Measurements from ENCODE around the gene ARF1. TPM values are rescaled to one million over a fixed set of nuclear protein-coding genes. Genes with fewer than 3 reads are reported as not detected.
A peak's percentile ranks its signal among the peaks of the same experiment; 100 is the strongest.

The ARF1 gene
- polyA plus RNA-seq (2013, experiment 1 of 2; ENCODE audit: insufficient read length): 562 TPM
- polyA plus RNA-seq (2013, experiment 2 of 2; ENCODE audit: insufficient read length): 453 TPM

GRCh38 chr1:228082214-228082917 is at the start of gene ARF1:
TSS of gene ARF1 (plus strand) at chr1:228082708. CDS start at chr1:228097115, 14,407 bp downstream.
- peak; percentile 91 for DNase-seq

DNA sequence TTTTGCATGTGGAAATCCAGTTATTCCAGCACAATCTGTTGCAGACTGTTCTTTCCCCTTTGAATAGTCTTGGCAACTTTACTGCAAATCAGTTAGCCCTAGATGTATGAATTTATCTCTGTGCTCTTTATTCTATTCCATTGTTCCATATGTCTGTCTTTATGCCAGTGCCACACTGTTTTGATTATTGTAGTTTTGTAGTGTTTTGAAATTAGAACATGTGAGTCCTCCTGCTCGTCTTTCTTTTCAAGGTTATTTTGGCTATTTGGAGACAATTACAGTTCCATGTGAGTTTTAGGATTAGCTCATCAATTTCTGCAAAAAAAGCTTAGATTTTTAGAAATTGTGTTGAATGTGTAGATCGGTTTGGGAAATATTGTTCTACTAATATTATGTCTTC is 49.1 kb upstream of the ARF1 start:
- no peak for DNase-seq

DNA sequence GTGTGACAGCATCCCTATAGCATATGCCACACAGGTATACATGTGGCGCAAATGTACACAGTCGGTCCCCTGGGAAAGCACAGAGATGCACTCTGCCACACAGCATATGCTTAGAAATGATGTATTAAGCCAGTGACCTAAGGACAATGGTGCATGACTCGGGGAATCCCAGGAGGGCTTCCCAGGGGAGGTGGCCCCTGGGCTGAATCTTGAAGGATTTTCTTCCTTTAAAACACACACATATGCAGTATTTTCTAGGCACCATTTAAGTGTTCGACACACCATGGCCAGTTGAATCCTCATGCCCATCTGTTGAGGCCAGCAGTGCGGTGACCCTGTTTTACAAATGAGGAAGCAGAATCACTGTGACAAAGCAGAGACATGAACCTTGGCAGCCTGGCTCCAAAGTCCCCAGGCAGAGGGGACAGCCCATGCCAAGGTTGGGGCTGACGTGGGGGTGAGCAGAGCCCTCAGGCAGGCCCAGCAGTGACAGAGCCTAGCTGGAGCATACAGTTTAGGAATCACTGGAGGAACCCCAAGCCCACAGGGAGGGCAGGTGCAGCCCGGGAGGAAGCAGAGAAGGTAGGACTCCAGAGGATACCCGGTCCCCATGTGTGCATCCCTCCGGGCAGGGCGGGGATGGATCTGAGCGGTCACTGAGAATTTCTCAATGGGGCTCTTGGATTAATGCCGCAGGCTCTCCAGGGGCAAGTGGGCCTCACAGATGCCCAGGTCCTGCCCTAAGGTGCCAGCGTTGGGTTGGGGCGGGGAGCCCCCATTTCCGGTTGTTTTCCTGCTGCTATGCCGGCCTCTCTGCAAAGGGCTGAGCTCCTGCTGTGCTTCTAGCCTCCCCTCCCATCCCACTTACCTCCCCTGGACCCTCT is 47.3 kb upstream of the ARF1 start:
- no peak for DNase-seq

- no peak for DNase-seq
Measured at GRCh38 chr1:228035844-228036243, 46.7 kb upstream of the ARF1 start.

DNA sequence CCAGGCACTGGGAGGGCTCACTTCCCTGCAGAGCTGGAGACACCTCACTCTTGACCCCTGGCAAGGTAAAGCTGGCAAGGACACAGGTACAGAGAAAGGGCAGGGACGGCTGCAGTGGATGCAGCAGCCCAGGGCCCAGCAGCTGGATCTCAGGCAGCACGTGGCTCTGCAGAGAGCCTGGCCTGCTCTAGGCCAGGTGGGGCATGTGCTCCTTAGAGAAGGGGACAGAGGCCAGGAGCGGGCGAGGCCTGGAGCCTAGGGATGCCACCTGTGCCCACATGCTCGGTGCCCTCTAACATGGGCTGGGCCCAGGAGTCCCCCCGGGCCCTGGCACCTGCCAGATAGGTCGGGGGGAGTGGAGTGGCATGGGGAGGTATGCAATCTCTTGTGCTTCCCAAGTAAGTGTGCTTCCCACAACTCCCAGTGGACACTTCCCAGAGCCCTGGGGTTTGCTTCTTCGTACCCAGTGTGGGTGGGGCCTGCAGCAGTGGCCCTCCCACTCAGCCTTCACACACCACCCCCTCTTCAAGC is 45.7 kb upstream of the ARF1 start:
- no peak for DNase-seq

GRCh38 chr1:228037401-228038386 is 44.8 kb upstream of the ARF1 start:
- DNase-seq: peak; percentile 15

DNA sequence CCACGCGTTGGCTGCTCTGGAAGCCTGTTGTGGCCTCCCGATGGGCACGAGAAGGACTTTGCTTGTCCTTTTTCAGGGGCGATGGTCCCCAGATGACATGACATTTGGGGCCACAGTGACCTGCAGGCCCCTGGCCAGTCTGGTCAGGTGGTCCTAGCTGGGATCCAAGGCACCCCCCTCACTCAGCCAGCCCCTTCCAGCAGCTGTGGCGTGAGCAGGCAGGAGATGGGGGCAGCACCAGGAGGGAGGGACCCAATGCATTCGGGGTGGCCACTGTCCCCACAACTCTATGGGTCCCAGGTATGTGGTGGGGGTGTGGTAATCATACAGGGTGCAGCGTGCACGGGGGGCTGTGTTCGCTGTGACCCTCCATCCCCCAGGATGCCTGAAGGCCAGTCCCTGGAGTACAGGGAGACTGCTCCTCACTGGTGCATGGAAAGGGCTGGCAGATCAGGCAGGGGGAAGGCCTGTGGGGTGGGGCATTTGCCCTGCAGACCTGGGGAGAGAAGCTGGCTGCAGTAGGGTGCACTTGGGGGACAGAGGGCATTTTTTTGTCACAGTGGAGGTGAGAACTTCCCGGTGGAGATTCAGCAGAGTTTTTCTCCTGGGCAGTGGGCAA is 44.0 kb upstream of the ARF1 start:
- no peak for DNase-seq

GRCh38 chr1:228039006-228039903 is 43.3 kb upstream of the ARF1 start:
- DNase-seq: no peak

DNA sequence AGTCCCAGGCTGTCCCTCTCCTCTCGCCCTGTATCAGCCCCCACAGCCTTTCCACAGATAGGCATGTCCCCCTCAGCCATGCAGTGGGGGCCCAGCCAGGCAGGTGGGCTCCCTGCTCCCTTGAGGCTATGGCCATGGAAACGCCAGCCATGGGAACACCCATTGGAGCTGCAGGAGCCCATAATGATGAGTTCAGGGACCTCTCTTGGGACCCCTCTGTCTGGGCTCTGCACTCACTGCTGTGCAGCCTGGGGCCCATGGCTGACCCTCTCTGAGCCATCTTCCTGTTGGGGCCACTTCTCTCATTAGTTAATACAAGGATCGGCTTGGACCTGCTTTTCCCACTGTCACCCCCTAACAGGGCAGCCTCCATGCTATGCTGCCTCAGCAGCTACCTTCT is 42.5 kb upstream of the ARF1 start:
- no peak for DNase-seq

DNA sequence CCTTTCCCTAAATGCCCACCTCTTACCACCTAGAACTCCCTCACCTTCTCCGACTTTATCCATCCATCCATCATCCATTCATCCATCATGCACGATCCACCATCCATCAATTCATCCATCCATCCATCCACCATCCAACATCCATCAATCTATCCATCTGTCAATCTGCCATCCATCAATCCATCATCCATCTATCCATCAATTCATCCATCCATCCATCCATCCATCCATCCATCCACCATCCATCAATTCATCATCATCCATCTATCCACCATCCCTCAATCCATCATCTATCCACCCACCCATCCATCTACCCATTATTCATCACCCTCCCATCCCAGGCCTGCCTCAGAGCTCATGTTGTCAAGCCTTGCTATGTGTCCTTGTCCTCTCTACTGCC is 41.2 kb upstream of the ARF1 start:
- no peak for DNase-seq

GRCh38 chr1:228042508-228042907 is 40.0 kb upstream of the ARF1 start:
- no peak for DNase-seq

DNA sequence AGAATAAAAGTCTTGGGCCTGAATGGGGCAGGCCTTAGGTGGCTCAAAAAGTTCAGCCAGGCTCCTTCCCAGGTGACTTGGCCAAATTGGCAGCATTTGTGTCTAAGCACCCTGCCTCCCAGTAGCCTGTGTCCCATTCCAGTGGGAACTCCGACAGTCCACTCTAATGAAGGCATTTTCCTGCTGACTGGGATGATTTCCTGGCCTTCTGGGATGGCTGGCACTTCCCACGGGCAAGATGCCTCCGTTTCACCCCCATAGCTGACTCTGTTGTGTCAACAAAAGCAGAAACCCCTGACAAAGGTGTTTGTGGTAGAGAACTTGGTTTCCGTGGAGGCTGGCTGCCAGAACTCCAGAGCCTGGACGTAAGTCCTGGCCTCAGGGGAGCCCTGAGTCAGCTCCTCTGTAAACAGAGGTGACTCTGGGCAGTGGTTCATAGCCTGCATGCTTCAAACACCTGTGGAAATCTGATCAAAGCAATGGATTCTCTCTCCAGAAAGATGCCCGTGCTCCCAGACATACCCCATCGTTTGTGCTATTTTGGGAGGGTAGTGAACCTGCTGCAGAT is 39.1 kb upstream of the ARF1 start:
- DNase-seq: no peak

DNA sequence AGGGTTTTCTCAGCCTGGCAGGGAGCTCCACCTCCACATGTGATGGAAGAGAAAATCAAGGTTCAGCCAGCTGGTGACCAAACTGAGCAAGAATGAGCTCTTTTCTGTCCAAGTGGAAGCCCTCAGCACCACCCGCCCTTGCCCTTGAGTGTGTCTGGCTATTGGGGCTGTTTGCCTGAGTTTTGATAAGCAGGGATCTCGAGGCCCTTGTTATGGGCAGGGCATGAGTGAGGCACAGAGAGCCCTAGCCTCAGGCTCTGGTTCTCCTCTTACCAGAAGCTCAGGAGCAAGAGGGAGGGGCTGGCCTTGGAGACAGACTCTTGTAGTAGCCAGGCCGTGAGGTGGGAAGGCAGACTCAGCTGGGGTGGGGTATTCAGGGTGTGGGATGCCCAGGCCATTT is 37.5 kb upstream of the ARF1 start:
- DNase-seq: no peak

GRCh38 chr1:228045405-228045804 is 37.1 kb upstream of the ARF1 start:
- no peak for DNase-seq

DNA sequence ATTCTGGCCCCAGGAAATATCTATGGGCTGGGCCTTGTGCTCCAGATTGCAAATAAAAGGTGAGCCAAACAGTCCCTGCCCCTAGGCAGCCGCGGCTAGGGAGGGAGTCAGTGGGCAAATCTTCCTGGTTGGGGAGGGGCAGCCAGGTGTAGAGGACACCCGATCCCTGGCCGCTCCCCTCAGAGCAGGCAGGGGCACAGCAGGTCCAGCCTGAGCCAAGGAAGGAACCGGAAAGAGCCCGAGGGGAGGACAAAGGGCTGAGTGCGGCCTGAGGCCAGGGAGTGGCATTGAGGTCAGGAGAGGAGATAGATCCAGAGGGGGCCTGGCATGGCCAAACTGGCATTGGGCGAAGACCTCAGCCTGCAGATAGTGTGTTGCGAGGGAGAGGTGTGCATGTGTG is 36.6 kb upstream of the ARF1 start:
- no peak for DNase-seq

- DNase-seq: no peak
Measured at GRCh38 chr1:228046421-228047182, 35.9 kb upstream of the ARF1 start.

GRCh38 chr1:228047183-228047466 is 35.4 kb upstream of the ARF1 start:
- no peak for DNase-seq

DNA sequence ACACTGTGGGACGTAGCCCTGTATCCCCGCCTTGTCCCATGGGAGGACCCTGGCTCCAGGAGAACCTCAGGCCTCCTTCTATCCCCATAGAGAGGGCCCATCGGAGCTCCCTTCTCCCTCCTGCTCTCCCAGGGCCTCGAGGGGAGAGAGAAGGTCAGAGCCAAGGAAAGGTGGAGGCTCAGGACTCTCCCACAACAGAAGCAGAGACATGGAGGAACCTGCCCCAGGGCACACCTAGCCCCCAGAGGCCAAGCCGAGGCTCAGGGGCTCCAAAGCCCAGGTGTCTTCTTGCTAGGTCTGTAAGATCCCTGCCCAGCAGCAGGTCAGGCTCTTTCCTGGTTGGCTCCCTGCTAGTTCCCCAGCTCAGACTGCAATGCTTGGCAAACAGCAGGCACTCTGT is 34.4 kb upstream of the ARF1 start:
- DNase-seq: no peak

- no peak for DNase-seq
Measured at GRCh38 chr1:228048659-228049298, 33.7 kb upstream of the ARF1 start.
